Stimulated activated memory B cell treated with anti-CD40 and anti-IgM and Interleukin-4, amounts not matched to agents 10 μg/mL and 1 μg/mL and 100 μg/mL, for 72 hours (primary cell): ENCODE measurements around the gene HES4.

Source experiments
- ATAC-seq: fragments of 150-1000 bp; cut with Tn5 transposase; 2 replicates; pipeline ENCODE4 v1.10.0; 2021
- H3K27ac Mint-ChIP-seq: one replicate; pipeline ENCODE4 v1.8.0; 2022; ENCODE audit warnings: mild to moderate bottlenecking, mixed read lengths
- H3K27me3 Mint-ChIP-seq: one replicate; pipeline ENCODE4 v1.8.0; 2022; ENCODE audit warnings: mixed read lengths
- H3K36me3 Mint-ChIP-seq: one replicate; pipeline ENCODE4 v1.8.0; 2022; ENCODE audit warnings: mixed read lengths
- H3K4me1 Mint-ChIP-seq: one replicate; pipeline ENCODE4 v1.8.0; 2022; ENCODE audit warnings: mixed read lengths
- H3K4me3 Mint-ChIP-seq: one replicate; pipeline ENCODE4 v1.8.0; 2022; ENCODE audit warnings: mild to moderate bottlenecking, moderate library complexity, mixed read lengths
- H3K9me3 Mint-ChIP-seq: one replicate; pipeline ENCODE4 v1.8.0; 2022; ENCODE audit warnings: mixed read lengths

The HES4 gene

DNA sequence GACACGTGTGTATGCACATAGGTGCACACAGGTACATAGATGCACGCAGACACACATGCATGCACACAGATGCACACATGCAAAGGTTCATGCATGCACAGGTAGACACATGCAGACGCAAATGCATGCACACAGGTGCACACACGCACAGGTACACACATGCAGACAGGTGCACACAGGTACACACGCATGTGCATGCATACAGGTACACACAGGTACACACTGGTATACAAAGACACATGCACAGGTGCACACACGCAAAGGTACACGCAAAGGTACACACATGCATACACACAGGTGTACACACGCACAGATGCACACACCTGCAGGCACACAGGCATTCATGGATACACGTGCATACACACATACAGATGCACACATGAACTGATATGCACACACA lies 49.6 kb downstream of the HES4 start:
- peaks cover 97% of the 10 kb centered on the region for H3K36me3 Mint-ChIP-seq
- no peaks in the 10 kb centered on the region for H3K9me3 Mint-ChIP-seq
- H3K4me3 Mint-ChIP-seq = no peak overlapping the region
- H3K27ac Mint-ChIP-seq = no peak overlapping the region
- H3K27me3 Mint-ChIP-seq = no peaks in the 10 kb centered on the region
- ATAC-seq = no peak
- peaks cover 15% of the 10 kb centered on the region for H3K4me1 Mint-ChIP-seq
